ENCODE results near the gene MOGAT1.
"Not testable (repeated sequence)": the region's sequence is repeated elsewhere in the genome, so short reads cannot be mapped to it uniquely, and the experiment has no call there.

The MOGAT1 gene

DNA sequence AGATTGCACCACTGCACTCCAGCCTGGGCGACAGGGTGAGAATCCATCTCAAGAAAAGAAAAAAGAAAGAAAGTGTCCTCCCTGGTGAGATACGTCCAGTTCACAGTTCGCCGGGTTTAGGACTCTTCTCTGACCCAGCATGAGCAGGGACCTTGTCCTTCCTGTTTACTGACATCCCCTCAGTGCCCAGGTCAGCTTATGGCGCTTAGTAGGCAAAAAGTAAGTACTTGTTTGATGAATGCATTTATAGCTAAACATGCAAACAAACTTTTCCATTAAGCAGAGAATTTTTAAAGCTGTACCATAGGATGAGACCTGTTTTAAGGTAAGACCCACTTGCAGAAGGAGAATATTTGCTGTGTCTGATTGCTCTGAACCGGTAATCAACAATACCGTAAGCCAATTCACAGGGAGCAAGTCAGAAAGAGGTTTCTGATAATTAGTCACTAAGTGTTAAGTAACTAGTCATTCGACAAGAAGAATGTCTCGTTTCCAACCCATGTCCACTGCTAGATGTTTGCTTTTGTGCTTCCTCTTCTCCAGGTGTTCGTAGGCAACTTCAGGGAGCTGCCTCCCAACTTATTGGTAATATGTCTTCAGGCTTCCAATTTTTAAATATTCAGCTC, 40.0 kb downstream of the MOGAT1 start:
- no peak for DNase-seq

DNA sequence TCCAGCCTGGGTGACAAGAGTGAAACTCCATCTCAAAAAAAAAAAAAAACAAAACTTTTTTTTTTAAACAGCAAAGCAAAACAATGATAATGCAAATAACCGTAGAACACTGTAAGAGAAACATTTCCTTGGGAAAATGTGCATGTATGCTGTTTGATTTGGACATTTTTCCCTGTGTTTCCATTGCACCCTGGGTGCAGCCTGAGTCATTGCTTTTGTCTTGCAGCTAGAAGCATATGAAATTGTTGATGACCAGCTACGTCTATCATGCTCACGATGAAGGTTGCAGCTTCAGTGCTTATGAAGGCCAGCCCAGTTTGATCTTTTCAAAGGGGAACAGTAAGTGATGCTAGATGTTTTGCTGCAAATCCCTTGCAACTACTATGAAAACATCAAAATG, 41.5 kb downstream of the MOGAT1 start:
- DNase-seq = no peak

DNA sequence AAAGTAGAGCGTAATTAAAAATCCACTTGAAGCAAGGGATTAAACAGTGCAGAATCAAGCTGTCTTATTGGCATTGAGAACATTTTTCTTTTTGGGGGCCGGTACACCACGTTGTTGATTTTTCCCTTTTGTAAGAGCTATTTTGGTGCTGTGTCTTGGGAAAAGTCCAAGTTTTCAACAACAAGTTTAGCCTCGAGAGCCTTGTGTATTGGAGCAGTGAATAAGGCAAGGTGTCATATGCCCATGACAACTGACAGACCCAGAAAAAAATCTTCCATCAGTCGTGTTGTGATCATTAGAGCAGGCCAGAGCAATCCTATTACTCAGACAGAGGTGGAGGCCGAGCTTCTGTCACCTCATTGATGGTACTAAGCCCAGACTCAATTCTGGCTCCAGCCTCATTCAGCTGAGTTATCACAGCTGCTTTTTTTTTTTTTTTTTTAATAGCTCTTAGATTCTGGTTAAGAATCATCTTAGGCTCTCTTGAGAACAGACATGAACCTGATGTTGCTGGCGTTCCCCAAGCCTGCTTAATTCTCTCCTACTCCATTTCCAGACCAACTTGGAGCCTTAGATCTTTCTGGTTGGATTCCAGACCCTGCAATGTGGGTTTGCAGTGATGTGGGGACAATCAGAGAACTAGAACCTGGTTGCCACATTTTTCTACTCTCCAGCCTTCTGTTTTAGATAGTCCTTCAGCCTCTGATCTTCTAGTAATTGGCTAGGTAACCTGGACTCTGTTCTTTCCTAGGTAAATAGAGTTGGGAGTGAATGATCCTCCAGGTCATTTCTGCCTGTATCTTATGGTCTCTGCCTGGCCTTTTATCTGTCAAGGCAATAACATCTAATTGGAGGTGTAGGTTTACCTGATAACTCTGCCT, 43.1 kb downstream of the MOGAT1 start:
- no peak for DNase-seq

DNA sequence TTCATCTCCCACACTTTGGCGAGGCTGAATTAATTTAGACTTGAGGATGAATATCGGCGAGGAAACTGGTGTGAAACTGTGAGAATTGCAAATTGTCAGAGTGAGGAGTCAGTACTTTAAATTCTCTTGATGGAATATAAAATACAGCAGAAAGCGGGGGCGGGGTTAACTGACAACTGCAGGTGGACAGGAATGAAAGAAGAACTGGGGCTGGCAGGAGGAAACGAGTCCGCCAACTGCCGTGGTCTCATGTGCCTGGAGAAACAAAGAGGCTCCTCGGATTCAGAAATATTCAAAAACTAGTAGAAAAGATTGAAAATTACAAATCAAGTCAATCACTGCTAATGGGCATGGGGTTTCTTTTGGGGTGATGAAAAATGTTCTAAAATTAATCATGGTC, 44.3 kb downstream of the MOGAT1 start:
- no peak for DNase-seq

DNA sequence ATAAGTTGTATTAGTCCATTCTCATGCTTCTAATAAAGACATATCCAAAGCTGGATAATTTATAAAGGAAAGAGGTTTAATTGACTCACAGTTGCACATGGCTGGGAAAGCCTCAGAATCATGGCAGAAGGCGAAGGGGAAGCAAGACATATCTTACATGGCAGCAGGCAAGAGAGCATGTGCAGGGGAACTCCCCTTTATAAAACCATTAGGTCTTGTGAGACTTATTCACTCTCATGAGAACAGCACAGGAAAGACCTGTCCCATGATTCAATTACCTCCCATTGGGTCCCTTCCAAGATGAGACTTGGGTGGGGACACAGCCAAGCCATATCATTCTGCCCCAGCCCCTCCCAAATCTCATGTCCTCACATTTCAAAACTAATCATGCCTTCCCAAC, 48.3 kb downstream of the MOGAT1 start:
- not testable (repeated sequence) for DNase-seq

DNA sequence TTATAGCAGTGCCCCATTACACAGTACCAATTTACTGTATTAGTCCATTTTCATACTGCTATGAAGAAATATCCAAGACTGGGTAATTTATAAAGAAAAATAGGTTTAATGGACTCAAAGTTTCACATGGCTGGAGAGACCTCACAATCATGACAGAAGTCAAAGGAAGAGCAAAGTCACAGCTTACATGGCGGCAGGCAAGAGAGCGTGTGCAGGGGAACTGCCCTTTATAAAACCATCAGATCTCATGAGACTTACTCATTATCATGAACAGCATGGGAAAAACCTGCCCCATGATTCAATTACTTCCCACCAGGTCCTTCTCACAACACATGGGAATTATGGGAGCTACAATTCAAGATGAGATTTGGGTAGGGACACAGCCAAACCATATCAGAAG, 50.1 kb downstream of the MOGAT1 start:
- DNase-seq = not testable (repeated sequence)

DNA sequence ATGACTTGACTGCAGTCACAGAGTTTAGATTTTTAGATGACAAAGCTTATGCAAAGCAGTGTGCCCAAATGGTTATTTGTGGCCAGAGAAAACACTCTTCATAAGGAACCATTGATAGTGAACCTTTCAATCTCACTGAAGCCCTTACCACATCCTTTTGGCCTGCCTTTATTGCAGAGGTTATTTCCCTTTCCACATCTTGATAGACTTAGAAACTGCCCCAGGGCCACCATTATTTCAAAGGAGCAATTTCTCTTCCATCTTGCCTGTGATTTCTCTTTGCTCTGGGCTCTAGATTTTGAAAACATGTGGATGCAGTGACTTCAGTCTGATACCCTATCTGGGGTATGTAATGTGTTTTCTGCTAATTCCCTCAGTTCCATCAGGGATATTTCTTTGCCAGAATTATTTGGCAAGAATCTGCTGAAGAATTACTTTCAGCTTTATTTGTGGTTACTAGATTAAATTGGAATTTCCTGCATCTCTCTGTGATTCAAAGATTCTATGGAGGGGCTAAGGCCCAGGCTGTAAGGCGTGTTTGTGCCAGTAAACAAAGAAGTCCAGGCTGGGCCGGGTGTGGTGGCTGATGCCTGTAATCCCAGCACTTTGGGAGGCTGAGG, 51.0 kb downstream of the MOGAT1 start:
- DNase-seq = no peak

DNA sequence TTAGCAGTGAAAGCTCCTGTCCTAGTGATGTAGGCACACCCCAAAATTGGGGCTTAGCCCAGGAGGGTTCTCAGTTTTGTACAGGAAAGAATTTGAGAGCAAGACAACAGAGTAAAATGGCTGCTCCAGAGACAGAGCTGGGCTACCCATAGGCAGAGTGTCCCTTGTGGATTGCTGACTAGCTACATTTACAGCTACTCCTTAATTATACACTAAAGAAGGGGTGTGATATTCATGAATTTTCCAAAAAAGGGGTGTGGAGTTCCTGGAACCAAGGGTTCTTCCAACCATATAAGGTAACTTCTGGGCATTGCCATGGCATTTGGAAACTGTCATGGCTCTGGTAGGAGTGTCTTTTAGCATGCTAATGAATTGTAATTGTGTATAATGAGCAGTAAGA, 52.8 kb downstream of the MOGAT1 start:
- no peak for DNase-seq

DNA sequence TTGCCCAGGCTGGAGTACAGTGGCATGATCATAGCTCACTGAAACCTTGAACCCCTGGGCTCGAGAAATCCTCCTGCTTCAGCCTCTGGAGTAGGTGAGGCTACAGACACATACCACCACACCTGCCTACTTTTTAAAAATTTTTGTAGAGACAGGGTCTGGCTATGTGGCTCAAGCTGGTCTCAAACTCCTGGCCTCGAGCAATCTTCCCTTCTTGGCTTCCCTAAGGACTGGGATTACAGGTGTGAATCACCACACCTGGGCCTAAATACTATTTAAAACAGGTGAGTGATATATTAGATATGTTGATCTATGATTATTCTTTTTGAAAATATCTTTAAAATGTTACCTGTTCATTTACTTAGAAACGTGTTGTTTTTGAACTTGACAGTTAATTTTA, 57.2 kb downstream of the MOGAT1 start:
- no peak for DNase-seq

DNA sequence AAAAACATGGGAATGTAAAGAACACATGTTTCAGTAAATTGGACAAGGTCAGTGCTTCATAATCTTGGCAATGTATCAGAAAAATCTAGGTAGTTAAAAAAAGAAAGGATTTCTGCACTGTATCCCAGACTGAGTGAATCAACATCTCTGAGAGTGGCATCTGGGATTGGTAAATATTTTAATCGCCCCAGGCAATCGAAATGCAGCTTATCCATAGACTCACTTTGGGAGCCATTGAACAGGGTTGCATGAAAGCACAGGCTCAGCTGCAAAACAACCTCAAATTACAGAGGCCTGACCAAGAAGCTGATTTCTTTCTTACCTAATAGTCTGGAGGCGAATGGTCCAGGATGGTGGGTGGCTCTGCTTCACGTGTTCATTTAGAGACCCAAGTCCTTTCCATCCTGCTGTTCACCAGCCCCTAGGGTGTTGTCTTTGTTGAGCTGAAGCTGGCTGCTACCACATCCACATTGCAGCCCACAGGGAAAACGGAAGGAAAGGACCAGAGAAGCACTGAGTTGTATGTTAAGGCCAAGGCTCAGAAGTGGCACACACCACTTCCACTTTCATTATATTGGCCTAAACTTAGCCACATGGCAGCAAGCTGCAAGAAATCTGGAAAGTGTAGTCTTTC, 59.0 kb downstream of the MOGAT1 start:
- no peak for DNase-seq

DNA sequence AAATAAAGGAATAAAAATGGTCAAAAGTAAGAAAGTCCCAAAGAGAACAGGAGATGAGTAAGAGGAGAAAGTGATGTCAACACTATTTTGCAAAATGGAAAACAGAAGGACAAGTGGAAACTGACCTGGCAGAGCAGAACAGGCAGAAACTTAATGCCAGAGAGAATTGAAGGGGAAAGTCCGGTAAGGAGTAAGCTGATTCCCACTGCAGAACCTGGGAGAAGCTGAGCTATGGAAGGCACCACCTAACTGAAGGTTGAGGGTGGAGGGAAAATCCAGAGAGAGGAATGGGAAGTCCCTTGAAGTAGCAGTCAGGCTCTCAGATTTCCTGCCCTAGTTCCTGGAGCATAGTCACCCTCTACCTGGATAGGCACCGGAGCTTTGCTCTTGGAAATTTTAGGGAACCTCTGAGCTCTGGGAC, 59.8 kb downstream of the MOGAT1 start:
- DNase-seq = no peak

DNA sequence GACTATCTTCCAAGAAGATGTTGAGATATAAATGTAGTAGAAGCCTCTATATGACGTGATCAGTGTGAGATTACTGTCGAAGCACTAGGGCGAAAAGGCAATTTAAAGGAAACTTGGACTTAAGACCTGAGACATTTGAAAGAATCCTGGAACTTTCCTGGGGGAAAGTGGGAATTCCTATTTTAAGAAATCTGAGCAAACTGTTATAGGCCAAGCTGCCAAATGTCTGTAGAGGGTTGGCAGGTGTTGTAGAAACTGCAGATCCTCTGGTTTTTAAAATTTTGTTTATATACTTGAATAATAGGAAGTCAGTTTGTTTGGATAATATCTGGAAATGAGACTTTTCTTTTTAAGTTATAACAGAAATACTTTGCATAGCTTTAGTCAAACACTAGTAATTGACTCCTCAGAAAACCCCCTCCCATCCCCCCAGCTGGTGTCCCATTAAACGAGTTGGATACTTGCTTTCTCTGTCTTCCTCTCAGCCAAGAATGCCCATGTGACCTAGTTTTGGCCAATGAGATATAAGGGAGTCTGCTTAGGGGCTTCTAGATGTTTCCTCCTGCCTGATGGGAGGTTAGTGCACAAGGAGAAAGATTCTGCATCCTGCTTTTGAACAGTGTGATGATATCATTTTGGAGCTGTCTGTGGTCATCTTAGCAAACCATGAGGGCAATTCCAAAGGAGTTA, 61.2 kb downstream of the MOGAT1 start:
- DNase-seq = no peak

DNA sequence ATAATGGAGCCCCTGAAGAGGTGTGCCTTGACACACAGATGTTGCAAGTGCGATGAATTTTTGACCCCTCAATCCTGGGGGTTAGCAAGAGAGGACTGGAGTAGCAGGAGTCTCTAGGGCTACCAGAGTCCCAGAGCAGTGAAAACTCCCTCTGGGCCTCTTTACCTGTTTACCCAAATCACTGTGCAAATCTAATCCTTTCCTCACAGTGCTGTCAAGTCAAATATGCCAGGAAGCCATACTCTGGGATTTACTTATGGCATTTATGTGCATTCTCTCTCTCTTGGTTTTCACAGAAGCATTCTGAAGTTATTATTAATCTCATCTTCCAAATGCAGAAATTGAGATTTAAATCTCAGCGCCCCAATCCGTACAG, 62.0 kb downstream of the MOGAT1 start:
- no peak for DNase-seq

DNA sequence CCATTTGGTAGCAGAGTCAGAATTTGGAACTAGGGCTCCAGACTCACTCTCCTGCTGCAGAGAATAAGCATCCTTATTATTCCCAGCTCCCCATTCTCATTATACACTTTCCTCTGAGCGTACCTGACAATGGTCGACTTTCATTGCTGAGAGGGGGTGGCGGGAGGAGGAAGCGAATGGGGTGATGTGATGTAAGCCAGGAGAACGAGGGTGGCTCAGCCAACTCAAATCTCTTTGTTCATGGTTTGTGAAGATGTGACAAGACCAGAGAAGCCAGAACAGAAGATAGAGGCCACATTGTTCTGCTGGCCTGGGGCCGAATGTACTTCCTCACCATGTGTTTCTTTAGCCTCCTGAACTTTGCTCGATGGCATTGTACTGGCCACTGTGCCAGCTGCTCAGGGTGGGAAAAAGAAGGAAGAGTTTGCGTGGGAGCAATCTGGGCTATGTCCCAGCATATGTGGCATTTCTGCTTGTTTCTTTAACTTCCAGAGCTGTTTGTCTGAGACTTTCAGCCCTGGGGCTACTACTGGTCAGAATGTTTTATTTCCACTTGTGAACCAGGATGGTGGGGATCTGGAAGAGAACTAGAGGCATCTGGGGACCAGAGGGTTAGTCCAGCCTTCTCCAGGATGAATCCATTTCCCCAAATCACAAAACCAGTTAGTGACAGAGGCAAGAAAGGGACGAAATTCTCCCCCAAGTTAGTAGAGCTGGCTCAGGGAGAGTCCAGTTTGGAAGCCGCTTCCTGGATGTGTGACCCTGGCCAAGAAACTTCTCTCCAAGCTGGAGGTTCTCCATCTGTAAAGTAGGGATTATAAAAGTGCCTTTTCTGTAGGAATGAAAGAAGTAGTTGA, 62.6 kb downstream of the MOGAT1 start:
- DNase-seq = no peak

DNA sequence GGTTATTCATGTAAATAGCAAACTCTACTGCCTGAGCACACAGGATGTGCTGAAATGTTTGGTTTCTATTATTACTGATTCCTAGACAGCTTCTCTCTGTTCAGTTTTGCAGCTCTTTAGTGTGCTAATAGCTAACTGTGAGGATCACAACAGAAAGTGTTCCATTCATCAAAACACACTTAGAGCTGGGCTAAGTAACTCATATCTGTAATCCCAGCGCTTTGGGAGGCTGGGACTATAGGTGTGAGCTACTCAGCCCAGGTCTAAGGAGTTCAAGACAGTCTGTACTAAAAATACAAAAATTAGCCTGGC, 63.2 kb downstream of the MOGAT1 start:
- DNase-seq = no peak

DNA sequence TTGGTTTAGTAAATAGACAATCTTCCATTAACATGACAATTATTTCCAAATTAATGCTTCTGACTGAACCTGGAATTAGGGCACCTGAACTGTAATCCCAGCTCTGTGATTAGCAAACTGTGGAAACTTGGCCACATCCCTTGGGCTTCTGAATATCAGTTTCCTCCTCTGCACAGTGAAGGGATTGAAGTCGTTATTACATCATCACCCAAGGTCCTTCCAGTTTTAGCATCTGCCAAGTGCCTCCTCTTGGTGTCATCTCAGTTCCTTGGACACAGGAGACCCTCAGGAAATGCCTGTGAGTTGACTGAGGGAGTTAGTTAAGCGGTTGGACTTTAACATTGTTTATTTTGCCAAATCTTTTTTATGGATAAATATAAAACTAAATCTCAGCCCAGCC, 64.8 kb downstream of the MOGAT1 start:
- DNase-seq = no peak

DNA sequence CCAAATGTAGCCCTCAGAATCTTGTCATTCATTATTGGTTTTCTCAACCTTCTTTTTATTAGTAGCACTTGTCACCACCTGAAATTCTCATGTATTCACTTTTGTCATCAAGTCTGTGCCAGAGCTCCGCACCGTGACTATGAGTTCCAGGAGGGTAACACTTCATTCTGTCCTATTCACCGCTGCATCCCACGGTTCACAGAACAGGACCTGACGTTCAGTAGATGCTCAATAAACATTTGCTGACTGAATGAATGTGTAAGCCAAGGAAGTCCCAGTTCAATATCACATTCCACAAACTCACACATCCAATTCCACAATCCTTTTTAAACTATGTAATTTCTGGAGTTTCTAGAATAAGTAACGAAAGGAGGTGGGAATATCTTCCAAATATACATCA, 65.5 kb downstream of the MOGAT1 start:
- DNase-seq = no peak

DNA sequence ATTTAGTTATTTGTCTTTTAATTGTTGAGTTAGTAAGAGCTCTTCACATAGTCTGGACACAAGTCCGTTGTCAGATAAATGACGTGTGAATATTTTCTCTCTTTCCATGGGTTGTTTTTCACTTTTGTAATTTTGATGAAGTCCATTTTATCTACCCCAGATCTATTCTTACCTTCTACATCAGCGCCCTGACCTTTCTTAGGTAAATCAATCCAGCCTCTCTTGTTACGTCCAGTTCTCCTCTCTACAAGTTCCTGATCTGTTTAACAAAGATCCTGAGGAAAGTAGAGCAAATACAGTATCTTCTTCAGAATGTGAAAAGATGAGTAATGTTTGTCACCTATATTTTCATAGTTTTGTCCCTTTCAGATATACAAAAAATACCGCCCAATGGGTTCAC, 66.9 kb downstream of the MOGAT1 start:
- no peak for DNase-seq

DNA sequence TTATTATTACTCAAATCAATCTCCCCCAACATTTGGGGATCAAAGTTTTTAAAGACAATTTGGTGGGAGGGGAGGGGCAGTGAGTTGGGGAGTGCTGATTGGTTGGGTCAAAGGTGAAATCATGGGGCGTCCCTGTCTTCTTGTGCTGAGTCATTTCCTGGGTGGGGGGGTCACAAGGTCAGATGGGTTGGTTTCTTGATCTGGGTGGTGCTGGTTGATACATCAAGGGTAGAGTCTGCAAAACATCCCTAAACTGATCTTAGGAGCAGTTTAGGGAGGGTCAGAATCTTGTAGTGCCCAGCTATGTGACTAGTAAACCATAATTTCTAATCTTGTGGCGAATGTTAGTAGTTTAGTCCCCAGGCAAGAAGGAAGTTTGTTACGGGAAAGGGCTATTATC, 67.4 kb downstream of the MOGAT1 start:
- DNase-seq = no peak

DNA sequence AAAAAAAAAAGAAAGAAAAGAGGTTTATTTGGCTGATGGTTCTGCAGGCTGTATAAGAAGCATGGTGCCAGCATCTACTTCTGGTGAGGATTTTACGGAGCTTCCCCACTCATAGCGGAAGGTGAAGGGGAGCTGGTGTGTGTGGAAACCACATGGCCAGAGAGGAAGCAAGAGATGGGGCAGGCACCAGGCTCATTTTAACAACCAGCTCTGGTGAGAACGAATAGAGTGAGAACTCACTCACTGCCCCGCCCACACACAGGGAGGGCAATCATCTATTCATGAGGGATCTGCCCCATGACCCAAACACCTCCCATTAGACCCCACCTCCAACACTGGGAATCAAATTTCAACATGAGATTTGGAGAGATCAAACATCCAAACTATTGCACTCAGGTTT, 68.5 kb downstream of the MOGAT1 start:
- DNase-seq = no peak

DNA sequence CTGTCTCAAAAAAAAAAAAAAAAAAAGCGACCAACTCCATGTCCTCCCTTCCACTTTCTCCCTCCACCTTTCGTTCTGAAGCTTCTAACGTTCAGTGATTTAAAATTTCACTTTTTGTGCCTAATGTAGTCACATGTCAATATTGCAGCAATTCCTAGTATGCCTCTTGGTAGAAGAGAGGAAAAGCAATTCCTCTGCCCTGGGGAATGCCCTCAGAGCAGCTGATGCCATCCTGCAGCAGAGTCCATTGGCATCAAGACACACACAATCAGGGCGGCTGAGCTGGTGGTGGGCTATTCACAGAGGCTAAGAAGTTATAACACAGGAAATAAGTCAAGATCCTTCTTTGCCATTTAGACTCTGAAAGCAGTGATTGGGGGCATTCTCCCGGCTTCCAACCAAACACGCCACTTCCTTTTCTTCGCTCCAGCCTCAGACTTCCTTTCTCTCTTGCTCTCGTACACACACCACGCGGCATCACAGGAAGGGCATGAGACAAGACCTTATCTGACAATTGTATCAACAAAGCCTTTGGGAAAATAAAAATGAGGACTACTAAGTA, 71.9 kb downstream of the MOGAT1 start:
- no peak for DNase-seq
